ENCODE data around the gene C8A. TPM values are rescaled to one million over a fixed set of nuclear protein-coding genes. Genes with fewer than 3 reads are reported as not detected.

The C8A gene
- total and polyA plus RNA-seq, 2 experiments from 2014 or later = not detected

DNA sequence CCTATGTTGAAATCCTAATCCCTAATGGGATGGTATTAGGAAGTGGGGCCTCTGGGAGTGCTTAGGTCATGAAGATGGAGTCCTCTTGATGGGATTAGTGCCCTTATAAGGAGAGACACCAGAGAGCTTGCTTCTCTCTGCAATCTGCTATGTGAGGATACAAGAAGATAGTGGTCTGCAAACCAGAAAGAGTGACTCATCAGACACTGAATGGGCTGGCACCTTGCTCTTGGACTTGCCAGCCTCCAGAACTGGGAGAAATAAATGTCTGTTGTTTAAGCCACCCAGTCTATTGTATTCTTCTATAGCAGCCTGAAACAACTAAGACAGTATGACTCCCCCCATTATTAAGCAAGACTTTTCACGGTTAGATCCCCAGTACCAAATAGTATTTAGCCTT is 67.9 kb downstream of the C8A start:
- no peak overlapping the region for H2AFZ ChIP-seq
- H3K4me1 ChIP-seq (ENCODE audit: insufficient read depth) = peaks cover 20% of the 10 kb centered on the region
- no peaks in the 10 kb centered on the region for H3K9me2 ChIP-seq (ENCODE audit: insufficient read depth)
- 62 to 78% methylated on average over 1 of the region's 1 CpG for WGBS, 2 experiments (ENCODE audit: low coverage in 1 of 2, low lambda C conversion rate in 2 of 2, missing lambda C conversion rate in 2 of 2)
- H3K79me2 ChIP-seq (ENCODE audit: insufficient read depth) = no peaks in the 10 kb centered on the region
- H3K4me3 ChIP-seq = no peak overlapping the region
- TF ChIP-seq EZH2 (IDR thresholded peaks at IDR 0.05; ENCODE audit: insufficient read depth, poor library complexity, severe bottlenecking) (no peak), EZH2phosphoT487 (IDR thresholded peaks at IDR 0.05; ENCODE audit: insufficient read depth, low read depth) (no peak)
- no peaks in the 10 kb centered on the region for H3K36me3 ChIP-seq (ENCODE audit: low read depth)
- H3K27me3 ChIP-seq (replicated peaks; ENCODE audit: insufficient read depth) = no peaks in the 10 kb centered on the region
- in situ Hi-C loops (cut with MboI) = no loop called here
- H3K9me3 ChIP-seq (ENCODE audit: low read depth) = no peaks in the 10 kb centered on the region
- no peaks in the 10 kb centered on the region for H4K20me1 ChIP-seq (ENCODE audit: insufficient read depth)
- no peak overlapping the region for H3K27ac ChIP-seq
- H3K4me2 ChIP-seq (ENCODE audit: unreplicated experiment) = no peak overlapping the region
- DNase-seq = no peak
- H3K9ac ChIP-seq = no peak overlapping the region
- peaks cover 18% of the 10 kb centered on the region for H3F3A ChIP-seq (ENCODE audit: insufficient read depth)

DNA sequence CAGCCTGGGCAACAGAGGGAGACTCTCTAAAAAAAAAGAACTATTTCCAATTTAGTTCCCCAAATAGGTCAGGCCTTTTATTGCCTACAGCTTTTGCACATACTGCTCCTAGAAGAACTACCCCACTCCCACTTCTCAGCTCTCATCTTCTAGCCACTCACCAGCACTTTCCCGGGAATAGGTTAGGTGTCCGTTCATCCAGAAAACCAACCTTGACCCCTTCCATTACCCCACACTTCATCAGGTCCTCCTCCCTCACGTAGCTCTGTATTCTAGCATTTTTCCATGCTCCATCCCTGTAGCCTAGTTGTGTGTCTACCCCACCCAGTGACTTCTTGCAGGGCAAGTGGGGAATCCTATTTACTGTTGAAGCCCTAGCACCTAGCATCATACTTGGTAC is 68.6 kb downstream of the C8A start:
- peaks cover 18% of the 10 kb centered on the region for H3F3A ChIP-seq (ENCODE audit: insufficient read depth)
- TF ChIP-seq EZH2phosphoT487 (IDR thresholded peaks at IDR 0.05; ENCODE audit: insufficient read depth, low read depth) (no peak), EZH2 (IDR thresholded peaks at IDR 0.05; ENCODE audit: insufficient read depth, poor library complexity, severe bottlenecking) (no peak)
- no peaks in the 10 kb centered on the region for H3K36me3 ChIP-seq (ENCODE audit: low read depth)
- no peaks in the 10 kb centered on the region for H3K9me3 ChIP-seq (ENCODE audit: low read depth)
- no peak for DNase-seq
- no peaks in the 10 kb centered on the region for H3K27me3 ChIP-seq (replicated peaks; ENCODE audit: insufficient read depth)
- H3K4me2 ChIP-seq (ENCODE audit: unreplicated experiment) = no peak overlapping the region
- no peak overlapping the region for H3K4me3 ChIP-seq
- H3K27ac ChIP-seq = no peak overlapping the region
- H3K9ac ChIP-seq = no peak overlapping the region
- no peak overlapping the region for H2AFZ ChIP-seq
- no peaks in the 10 kb centered on the region for H4K20me1 ChIP-seq (ENCODE audit: insufficient read depth)
- H3K9me2 ChIP-seq (ENCODE audit: insufficient read depth) = no peaks in the 10 kb centered on the region
- in situ Hi-C loops (cut with MboI) = no loop called here
- peaks cover 20% of the 10 kb centered on the region for H3K4me1 ChIP-seq (ENCODE audit: insufficient read depth)
- WGBS, 2 experiments (ENCODE audit: low coverage in 1 of 2, low lambda C conversion rate in 2 of 2, missing lambda C conversion rate in 2 of 2) = 58 to 62% methylated on average over 3 of the region's 3 CpGs
- H3K79me2 ChIP-seq (ENCODE audit: insufficient read depth) = no peaks in the 10 kb centered on the region

DNA sequence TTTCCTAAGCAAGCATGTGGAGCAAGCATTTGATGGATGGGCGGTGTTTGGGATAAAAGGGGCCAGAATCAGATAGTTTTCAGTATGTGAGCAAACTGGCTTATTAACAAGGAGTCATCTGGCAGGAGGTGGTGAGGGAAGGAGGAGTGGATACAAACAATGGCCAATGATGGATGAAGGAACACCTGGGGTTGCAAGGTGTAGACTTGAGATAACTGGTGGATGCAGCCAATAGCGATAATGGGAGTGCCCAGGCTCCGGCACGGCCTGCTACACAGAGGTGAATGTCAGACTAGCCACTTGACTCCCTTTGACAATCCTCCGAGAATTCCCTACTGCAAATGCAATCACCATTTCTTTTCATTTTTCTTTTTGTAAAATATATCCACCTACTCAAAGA is 69.5 kb downstream of the C8A start:
- no peaks in the 10 kb centered on the region for H3K27me3 ChIP-seq (replicated peaks; ENCODE audit: insufficient read depth)
- H3K4me1 ChIP-seq (ENCODE audit: insufficient read depth) = peaks cover 20% of the 10 kb centered on the region
- peaks cover 18% of the 10 kb centered on the region for H3F3A ChIP-seq (ENCODE audit: insufficient read depth)
- H2AFZ ChIP-seq = no peak overlapping the region
- no peak for DNase-seq
- H3K79me2 ChIP-seq (ENCODE audit: insufficient read depth) = no peaks in the 10 kb centered on the region
- H3K9ac ChIP-seq = no peak overlapping the region
- in situ Hi-C loops (cut with MboI) = no loop called here
- H3K4me3 ChIP-seq = no peak overlapping the region
- no peaks in the 10 kb centered on the region for H3K9me3 ChIP-seq (ENCODE audit: low read depth)
- WGBS, 2 experiments (ENCODE audit: low coverage in 1 of 2, low lambda C conversion rate in 2 of 2, missing lambda C conversion rate in 2 of 2) = 82 to 91% methylated on average over 5 of the region's 5 CpGs
- TF ChIP-seq EZH2phosphoT487 (IDR thresholded peaks at IDR 0.05; ENCODE audit: insufficient read depth, low read depth) (no peak), EZH2 (IDR thresholded peaks at IDR 0.05; ENCODE audit: insufficient read depth, poor library complexity, severe bottlenecking) (no peak)
- no peaks in the 10 kb centered on the region for H4K20me1 ChIP-seq (ENCODE audit: insufficient read depth)
- no peak overlapping the region for H3K4me2 ChIP-seq (ENCODE audit: unreplicated experiment)
- no peaks in the 10 kb centered on the region for H3K9me2 ChIP-seq (ENCODE audit: insufficient read depth)
- no peaks in the 10 kb centered on the region for H3K36me3 ChIP-seq (ENCODE audit: low read depth)
- H3K27ac ChIP-seq = no peak overlapping the region

DNA sequence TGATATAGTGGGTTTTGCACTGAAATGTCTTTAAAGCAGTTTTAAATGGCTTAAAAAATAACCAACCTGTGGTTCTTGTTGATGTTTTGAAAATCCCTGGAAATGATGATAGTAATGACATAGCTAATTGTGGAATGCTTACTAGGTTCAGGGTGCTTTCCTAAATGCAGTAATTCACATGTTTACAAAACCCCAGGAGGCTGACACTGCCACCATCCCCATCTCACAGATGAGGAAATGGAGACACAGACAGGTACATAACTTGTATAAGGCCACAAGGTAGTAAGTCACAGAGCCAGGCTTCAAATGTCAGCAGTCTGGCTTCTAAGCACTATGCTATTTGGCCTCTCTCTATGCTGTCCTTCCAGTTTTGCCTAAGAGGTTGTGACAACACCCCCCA is 70.6 kb downstream of the C8A start:
- Histone ChIP-seq H3K9me3 (ENCODE audit: low read depth) (no peaks in the 10 kb centered on the region), H3K9ac (no peak overlapping the region), H4K20me1 (ENCODE audit: insufficient read depth) (no peaks in the 10 kb centered on the region), H3F3A (ENCODE audit: insufficient read depth) (peaks cover 11% of the 10 kb centered on the region), H3K4me1 (ENCODE audit: insufficient read depth) (peaks cover 16% of the 10 kb centered on the region), H3K9me2 (ENCODE audit: insufficient read depth) (no peaks in the 10 kb centered on the region), H2AFZ (no peak overlapping the region), H3K79me2 (ENCODE audit: insufficient read depth) (no peaks in the 10 kb centered on the region), H3K36me3 (ENCODE audit: low read depth) (no peaks in the 10 kb centered on the region), H3K4me2 (ENCODE audit: unreplicated experiment) (no peak overlapping the region), H3K27ac (no peak overlapping the region), H3K27me3 (replicated peaks; ENCODE audit: insufficient read depth) (no peaks in the 10 kb centered on the region), H3K4me3 (no peak overlapping the region)
- in situ Hi-C loops (cut with MboI) = no loop called here
- no peak for DNase-seq
- TF ChIP-seq EZH2phosphoT487 (IDR thresholded peaks at IDR 0.05; ENCODE audit: insufficient read depth, low read depth) (no peak), EZH2 (IDR thresholded peaks at IDR 0.05; ENCODE audit: insufficient read depth, poor library complexity, severe bottlenecking) (no peak)

DNA sequence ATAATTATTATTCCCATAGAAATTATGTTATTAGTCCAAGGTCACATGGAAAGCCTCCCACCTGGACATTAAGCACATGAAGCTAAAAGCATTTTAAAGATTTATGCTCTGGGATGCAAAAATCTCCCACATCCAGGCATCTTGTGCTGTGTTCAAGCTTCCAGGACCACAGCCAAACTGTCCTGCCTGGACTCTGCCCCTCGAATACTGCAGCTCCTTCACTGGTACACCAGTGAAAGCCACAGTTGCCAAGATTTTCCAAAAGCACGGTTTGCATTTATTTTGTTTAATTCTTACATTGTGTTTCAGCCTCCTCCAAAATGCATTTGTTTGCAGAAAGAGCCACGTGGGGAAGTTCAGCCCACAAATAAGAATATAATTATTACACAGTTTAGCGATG is 72.6 kb downstream of the C8A start:
- Histone ChIP-seq H3K9me3 (ENCODE audit: low read depth) (no peaks in the 10 kb centered on the region), H3K9ac (no peak overlapping the region), H3K9me2 (ENCODE audit: insufficient read depth) (no peaks in the 10 kb centered on the region), H3K27ac (no peak overlapping the region), H3F3A (ENCODE audit: insufficient read depth) (no peaks in the 10 kb centered on the region), H3K27me3 (replicated peaks; ENCODE audit: insufficient read depth) (no peaks in the 10 kb centered on the region), H3K36me3 (ENCODE audit: low read depth) (no peaks in the 10 kb centered on the region), H3K79me2 (ENCODE audit: insufficient read depth) (no peaks in the 10 kb centered on the region), H2AFZ (no peak overlapping the region), H3K4me2 (ENCODE audit: unreplicated experiment) (no peak overlapping the region), H3K4me1 (ENCODE audit: insufficient read depth) (no peaks in the 10 kb centered on the region), H3K4me3 (no peak overlapping the region), H4K20me1 (ENCODE audit: insufficient read depth) (no peaks in the 10 kb centered on the region)
- no peak for DNase-seq
- TF ChIP-seq EZH2phosphoT487 (IDR thresholded peaks at IDR 0.05; ENCODE audit: insufficient read depth, low read depth) (no peak), EZH2 (IDR thresholded peaks at IDR 0.05; ENCODE audit: insufficient read depth, poor library complexity, severe bottlenecking) (no peak)
- in situ Hi-C loops (cut with MboI) = no loop called here
- whole genome bisulfite sequencing, 2 experiments (ENCODE audit: low coverage in 1 of 2, low lambda C conversion rate in 2 of 2, missing lambda C conversion rate in 2 of 2) = 47 to 48% methylated on average over 4 of the region's 4 CpGs
